ENCODE results near the gene SLC15A1.

The SLC15A1 gene, protein sequence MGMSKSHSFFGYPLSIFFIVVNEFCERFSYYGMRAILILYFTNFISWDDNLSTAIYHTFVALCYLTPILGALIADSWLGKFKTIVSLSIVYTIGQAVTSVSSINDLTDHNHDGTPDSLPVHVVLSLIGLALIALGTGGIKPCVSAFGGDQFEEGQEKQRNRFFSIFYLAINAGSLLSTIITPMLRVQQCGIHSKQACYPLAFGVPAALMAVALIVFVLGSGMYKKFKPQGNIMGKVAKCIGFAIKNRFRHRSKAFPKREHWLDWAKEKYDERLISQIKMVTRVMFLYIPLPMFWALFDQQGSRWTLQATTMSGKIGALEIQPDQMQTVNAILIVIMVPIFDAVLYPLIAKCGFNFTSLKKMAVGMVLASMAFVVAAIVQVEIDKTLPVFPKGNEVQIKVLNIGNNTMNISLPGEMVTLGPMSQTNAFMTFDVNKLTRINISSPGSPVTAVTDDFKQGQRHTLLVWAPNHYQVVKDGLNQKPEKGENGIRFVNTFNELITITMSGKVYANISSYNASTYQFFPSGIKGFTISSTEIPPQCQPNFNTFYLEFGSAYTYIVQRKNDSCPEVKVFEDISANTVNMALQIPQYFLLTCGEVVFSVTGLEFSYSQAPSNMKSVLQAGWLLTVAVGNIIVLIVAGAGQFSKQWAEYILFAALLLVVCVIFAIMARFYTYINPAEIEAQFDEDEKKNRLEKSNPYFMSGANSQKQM

DNA sequence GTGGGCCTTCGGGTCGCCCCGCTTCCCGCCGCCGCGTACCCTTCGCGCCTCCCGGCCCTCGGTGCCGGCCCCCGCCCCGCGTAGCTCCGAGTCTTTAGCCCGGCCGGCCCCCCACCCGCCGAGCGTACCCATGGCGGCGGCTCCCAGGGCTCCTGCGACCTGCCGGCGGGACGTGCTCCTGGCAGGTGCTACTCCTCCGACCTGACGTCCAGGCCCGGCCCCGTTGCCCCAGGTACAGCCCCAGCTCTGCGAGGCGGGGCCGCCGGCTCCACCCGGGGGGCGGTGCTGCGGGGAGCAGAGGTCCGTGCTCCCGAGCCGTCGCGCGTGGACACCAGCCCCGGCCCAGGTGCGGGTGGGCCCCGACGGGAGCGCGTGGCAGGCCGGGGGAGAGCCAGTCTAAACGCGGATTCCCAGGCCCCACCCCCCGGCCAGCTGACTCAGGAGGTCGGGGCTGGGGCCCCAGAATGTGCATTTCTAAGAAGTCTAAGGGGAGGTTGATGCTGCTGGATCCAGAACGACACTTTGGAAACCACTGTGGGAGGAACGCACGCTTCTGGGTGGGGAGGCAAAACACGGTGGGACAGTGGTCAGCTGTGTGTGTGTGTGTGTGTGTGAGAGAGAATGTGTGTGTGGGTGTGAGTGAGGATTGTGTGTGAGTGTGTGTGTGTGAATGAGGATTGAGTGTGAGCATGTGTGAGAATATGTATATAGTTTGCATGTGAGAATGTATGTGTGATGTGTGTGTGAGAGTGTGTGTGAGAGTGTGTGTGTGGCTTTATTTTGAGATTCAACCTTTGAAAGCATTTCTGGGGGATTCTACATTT lies at the start of gene SLC15A1:
TSS of gene SLC15A1 (minus strand) at position 206 of the 824 bp plus-strand sequence. CDS start at position 132, 74 bp downstream.
- TF ChIP-seq, protein P1, sequence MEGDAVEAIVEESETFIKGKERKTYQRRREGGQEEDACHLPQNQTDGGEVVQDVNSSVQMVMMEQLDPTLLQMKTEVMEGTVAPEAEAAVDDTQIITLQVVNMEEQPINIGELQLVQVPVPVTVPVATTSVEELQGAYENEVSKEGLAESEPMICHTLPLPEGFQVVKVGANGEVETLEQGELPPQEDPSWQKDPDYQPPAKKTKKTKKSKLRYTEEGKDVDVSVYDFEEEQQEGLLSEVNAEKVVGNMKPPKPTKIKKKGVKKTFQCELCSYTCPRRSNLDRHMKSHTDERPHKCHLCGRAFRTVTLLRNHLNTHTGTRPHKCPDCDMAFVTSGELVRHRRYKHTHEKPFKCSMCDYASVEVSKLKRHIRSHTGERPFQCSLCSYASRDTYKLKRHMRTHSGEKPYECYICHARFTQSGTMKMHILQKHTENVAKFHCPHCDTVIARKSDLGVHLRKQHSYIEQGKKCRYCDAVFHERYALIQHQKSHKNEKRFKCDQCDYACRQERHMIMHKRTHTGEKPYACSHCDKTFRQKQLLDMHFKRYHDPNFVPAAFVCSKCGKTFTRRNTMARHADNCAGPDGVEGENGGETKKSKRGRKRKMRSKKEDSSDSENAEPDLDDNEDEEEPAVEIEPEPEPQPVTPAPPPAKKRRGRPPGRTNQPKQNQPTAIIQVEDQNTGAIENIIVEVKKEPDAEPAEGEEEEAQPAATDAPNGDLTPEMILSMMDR (IDR thresholded peaks at IDR 0.05; ENCODE audit: control insufficient read depth, extremely low read depth, insufficient read depth), result no peak
- no peak within 1 kb of the TSS for H3K4me3 ChIP-seq (ENCODE audit: low read depth, low read length)
- DNase-seq (ENCODE audit: low read depth), result no peak

DNA sequence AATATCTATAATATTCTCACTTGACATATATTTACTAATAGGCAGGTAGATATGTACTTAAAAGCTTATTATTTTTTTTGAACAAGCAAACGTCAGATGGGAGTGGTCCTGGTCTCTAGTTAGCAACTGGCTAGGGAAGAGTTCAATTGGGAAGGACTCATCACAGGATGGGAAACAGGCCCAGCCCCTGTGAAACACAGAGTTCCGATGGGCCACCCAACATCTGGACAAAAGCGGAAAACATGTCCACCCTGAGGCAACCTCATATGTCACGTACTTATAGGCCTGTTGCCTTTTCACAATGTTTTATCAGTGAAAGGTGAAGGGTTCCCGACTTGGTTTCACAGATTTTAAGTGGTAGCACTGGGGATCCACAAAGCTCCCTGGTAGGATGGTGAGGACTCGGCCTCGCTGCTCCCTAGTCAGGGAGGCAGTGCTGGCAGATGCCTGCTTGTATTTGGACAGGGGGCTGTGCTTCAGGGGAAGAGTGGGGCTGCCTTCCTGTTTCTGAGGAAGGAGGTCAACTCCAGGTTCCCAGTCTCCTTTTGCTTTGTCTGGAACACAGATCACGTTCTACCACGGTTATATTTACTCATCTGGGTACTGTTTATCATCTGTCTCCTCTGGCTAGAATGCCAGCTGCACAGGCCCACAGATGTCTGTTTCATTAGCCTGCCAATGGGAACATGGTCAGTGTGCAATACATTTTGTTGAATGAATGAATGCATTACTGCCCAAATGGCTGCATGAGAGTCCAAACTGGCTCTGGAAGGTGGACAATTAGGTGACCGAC lies 49.4 kb upstream of the SLC15A1 start:
- H3K4me3 ChIP-seq (ENCODE audit: low read depth, low read length), result no peak overlapping the region
- no peak for DNase-seq (ENCODE audit: low read depth)
- TF ChIP-seq, protein P1 (IDR thresholded peaks at IDR 0.05; ENCODE audit: control insufficient read depth, extremely low read depth, insufficient read depth), result no peak

DNA sequence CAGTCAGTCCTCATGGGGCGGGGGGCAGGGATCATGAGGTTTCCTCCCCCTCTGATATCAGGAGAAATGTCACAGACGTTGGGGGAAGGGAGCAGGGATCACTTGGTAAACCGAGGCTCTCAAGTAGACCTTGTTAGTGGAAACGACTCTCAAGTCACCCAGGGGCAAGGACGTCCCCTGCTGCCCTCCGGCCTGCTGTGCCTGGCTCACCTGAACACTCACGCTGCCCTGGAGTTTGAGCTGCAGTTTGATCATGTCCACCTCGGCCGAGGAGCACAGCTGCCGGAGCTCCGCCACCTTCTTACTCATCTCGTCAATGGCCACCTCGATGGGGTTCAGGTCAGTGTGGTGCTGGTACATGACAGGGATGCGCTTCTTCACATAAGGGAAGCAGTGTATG lies 47.6 kb upstream of the SLC15A1 start:
- TF ChIP-seq, protein P1 (IDR thresholded peaks at IDR 0.05; ENCODE audit: control insufficient read depth, extremely low read depth, insufficient read depth), result no peak
- H3K4me3 ChIP-seq (ENCODE audit: low read depth, low read length), result no peak overlapping the region
- no peak for DNase-seq (ENCODE audit: low read depth)

DNA sequence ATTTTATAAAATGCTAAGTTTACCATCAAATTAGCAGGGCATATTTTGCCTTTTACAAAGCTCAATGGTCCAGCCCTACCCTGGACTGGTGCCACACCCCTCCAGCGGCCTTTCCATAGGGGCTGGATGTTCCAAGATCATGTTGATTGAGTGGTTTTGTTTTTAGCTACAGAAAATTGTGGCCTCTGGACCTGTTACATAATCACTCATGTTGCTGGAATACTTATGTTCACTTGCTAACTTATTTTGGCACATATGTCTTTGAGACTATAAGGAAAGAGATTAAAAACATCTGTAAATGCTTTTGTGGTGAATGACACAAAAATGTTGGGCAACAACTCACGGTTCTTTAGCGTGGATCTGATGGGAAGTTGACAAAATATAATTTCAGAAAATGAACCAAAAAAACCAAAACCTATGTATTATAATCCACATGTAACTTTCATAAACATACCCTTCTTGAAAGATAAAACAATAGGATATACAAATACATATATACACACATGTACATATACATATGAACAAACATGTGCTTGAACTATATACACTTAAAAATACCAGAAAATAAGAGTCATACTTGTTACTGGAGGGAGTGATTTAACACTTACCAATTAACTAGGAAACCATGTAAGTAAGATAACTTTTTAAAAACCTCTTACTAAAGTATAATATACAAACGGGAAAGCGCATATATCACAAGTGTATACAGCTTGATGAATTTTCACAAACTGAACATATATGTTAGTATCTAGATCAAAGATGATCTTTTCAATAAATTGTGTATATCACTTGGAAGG lies 46.6 kb upstream of the SLC15A1 start:
- no peak overlapping the region for H3K4me3 ChIP-seq (ENCODE audit: low read depth, low read length)
- no peak for DNase-seq (ENCODE audit: low read depth)
- TF ChIP-seq, protein P1 (IDR thresholded peaks at IDR 0.05; ENCODE audit: control insufficient read depth, extremely low read depth, insufficient read depth), result no peak

DNA sequence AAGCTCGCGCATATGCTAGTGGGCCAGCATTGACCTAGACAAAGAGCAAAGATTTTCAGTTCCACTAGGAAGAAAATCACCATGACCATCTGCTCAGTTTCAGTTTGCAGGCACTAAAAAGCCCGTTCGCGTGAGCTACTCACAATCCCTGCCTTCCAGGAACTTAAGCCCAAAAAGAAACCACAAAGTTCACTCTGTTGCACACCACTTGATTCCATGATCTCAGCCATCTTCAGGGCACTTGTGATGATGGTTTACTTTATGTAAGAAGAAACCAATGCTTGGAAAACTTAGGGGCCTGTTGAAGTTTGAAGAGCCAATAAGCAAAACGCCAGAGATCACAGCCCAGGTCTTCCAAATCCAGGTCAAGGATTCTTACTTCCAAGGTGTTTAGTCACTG lies 45.0 kb upstream of the SLC15A1 start:
- DNase-seq (ENCODE audit: low read depth), result no peak
- TF ChIP-seq, protein P1 (IDR thresholded peaks at IDR 0.05; ENCODE audit: control insufficient read depth, extremely low read depth, insufficient read depth), result no peak
- H3K4me3 ChIP-seq (ENCODE audit: low read depth, low read length), result no peak overlapping the region
